GM23338 (cell line): Measurements from ENCODE around the gene ALDH16A1. TPM values are rescaled to one million over a fixed set of nuclear protein-coding genes. Genes with fewer than 3 reads are reported as not detected.

Experiments
- ATAC-seq: fragments of 200-7000 bp; cut with Tn5 transposase; 3 replicates; pipeline ENCODE4 v1.9.1; 2020
- DNase-seq: peaks from one replicate; pipeline ENCODE4 v3.0.0-alpha.2; 2015; ENCODE audit warnings: low spot score
- H2AFZ ChIP-seq: fragments of 200-600 bp; sonication (generic); 2 replicates; pipeline ENCODE4 v1.8.0; 2016; ENCODE audit warnings: antibody characterized with exemption, mild to moderate bottlenecking, moderate library complexity
- H3F3A ChIP-seq: fragments of 200-600 bp; sonication (generic); replicated peaks from 2 replicates; pipeline ENCODE4 v1.8.0; 2017; ENCODE audit warnings: antibody characterized with exemption, mixed run types, low read depth
- H3K27ac ChIP-seq: fragments of 200-600 bp; sonication (generic); 2 replicates; pipeline ENCODE4 v1.6.1; 2016; ENCODE audit warnings: low read depth
- H3K27me3 ChIP-seq: fragments of 200-600 bp; sonication (generic); 2 replicates; pipeline ENCODE4 v1.8.0; 2016; ENCODE audit warnings: mild to moderate bottlenecking, mixed run types, moderate library complexity; ENCODE audit not compliant: insufficient read depth
- H3K36me3 ChIP-seq: fragments of 200-600 bp; sonication (generic); 2 replicates; pipeline ENCODE4 v1.8.0; 2016; ENCODE audit warnings: mild to moderate bottlenecking; ENCODE audit not compliant: insufficient read depth
- H3K4me1 ChIP-seq: fragments of 200-600 bp; sonication (generic); 2 replicates; pipeline ENCODE4 v1.8.0; 2016; ENCODE audit warnings: mild to moderate bottlenecking, moderate library complexity; ENCODE audit not compliant: insufficient read depth
- H3K4me2 ChIP-seq: fragments of 200-600 bp; sonication (generic); 2 replicates; pipeline ENCODE4 v1.7.1; 2017; ENCODE audit warnings: mixed run types
- H3K4me3 ChIP-seq: fragments of 200-600 bp; sonication (generic); 2 replicates; pipeline ENCODE4 v1.6.1; 2016; ENCODE audit warnings: mixed run types
- H3K79me2 ChIP-seq: fragments of 200-600 bp; sonication (generic); replicated peaks from 2 replicates; pipeline ENCODE4 v1.8.0; 2017; ENCODE audit warnings: mild to moderate bottlenecking; ENCODE audit not compliant: insufficient read depth
- H3K9me2 ChIP-seq: fragments of 200-600 bp; sonication (generic); 2 replicates; pipeline ENCODE4 v1.8.0; 2017; ENCODE audit not compliant: insufficient read depth
- H4K20me1 ChIP-seq: fragments of 200-600 bp; sonication (generic); replicated peaks from 2 replicates; pipeline ENCODE4 v1.8.0; 2017; ENCODE audit warnings: mild to moderate bottlenecking; ENCODE audit not compliant: insufficient read depth
- H3K27ac Mint-ChIP-seq: 2 replicates; pipeline ENCODE4 v1.8.0; 2020; ENCODE audit warnings: inconsistent platforms, mild to moderate bottlenecking, moderate library complexity, mixed read lengths
- H3K27me3 Mint-ChIP-seq: 3 replicates; pipeline ENCODE4 v1.8.0; 2022; ENCODE audit warnings: low read depth, mild to moderate bottlenecking, moderate library complexity, mixed read lengths, inconsistent platforms; ENCODE audit not compliant: insufficient read depth, poor library complexity
- H3K36me3 Mint-ChIP-seq: 3 replicates; pipeline ENCODE4 v1.8.0; 2021; ENCODE audit warnings: low read depth, mild to moderate bottlenecking, inconsistent platforms, moderate library complexity, mixed read lengths
- H3K4me1 Mint-ChIP-seq: 3 replicates; pipeline ENCODE4 v1.8.0; 2020; ENCODE audit warnings: mild to moderate bottlenecking, inconsistent platforms, mixed read lengths
- H3K4me3 Mint-ChIP-seq: 3 replicates; pipeline ENCODE4 v1.8.0; 2021; ENCODE audit warnings: moderate library complexity, mild to moderate bottlenecking, inconsistent platforms, mixed read lengths
- H3K9me3 Mint-ChIP-seq: 3 replicates; pipeline ENCODE4 v1.8.0; 2020; ENCODE audit warnings: moderate library complexity, mild to moderate bottlenecking, inconsistent platforms, mixed read lengths
- CREB1 ChIP-seq: fragments of 250-450 bp; sonication (Bioruptor Pico); IDR thresholded peaks from 2 replicates; pipeline ENCODE4 v1.5.0; 2020; ENCODE audit warnings: low read depth, mild to moderate bottlenecking, moderate library complexity
- CTCF ChIP-seq, 2 experiments: fragments of 200-600 bp in 1 of 2; sonication (generic) in 1 of 2; conservative IDR thresholded peaks; 2 replicates each; pipeline versions ENCODE4 v1.5.1 to v1.6.1; 2016 to 2017; ENCODE audit warnings: antibody characterized with exemption in 2 of 2, low read depth in 2 of 2, mild to moderate bottlenecking in 2 of 2, moderate library complexity in 1 of 2
- ETS1 ChIP-seq: IDR thresholded peaks from 2 replicates; pipeline ENCODE4 v1.6.1; 2016; ENCODE audit warnings: antibody characterized with exemption
- JUNB ChIP-seq: IDR thresholded peaks from one replicate; pipeline ENCODE4 v1.6.1; 2016; ENCODE audit warnings: antibody characterized with exemption; ENCODE audit not compliant: unreplicated experiment
- POLR2AphosphoS5 ChIP-seq: IDR thresholded peaks from 2 replicates; pipeline ENCODE4 v1.6.1; 2016; ENCODE audit warnings: antibody characterized with exemption, low read depth
- REST ChIP-seq: IDR thresholded peaks from one replicate; pipeline ENCODE4 v1.6.1; 2018; ENCODE audit warnings: antibody characterized with exemption; ENCODE audit not compliant: unreplicated experiment
- ZNF331 ChIP-seq: fragments of 250-450 bp; sonication (Bioruptor Pico); IDR thresholded peaks from 2 replicates; pipeline ENCODE4 v1.5.0; 2020; ENCODE audit warnings: low read depth, mild to moderate bottlenecking, moderate library complexity
- ZNF462 ChIP-seq: fragments of 250-450 bp; sonication (Bioruptor Pico); IDR thresholded peaks from 2 replicates; pipeline ENCODE4 v1.5.0; 2020; ENCODE audit warnings: mild to moderate bottlenecking, moderate library complexity
- polyA plus RNA-seq: library from polyadenylated mRNA; unstranded; fragments of >200 nt; fragmentation: Nextera tagmentation; extraction: Ambion mirVana; gene quantifications from 2 replicates; pipeline ENCODE4 v1.2.1, GENCODE V29; 2016
- total RNA-seq: library from RNA; depleted of rRNA; stranded (reverse); fragments of >200 nt; shearing (Covaris generic); gene quantifications from 2 replicates; pipeline ENCODE4 v1.2.3, GENCODE V29; 2014

The ALDH16A1 gene
- total and polyA plus RNA-seq, 2 experiments from 2014 or later = 16.8 to 57.3 TPM

GRCh38 chr19:49421878-49422202, 31.2 kb upstream of the ALDH16A1 start:
- no peak for DNase-seq
- Histone ChIP-seq H3K27me3 (peaks cover 54% of the 10 kb centered on the region), H3K36me3 (no peaks in the 10 kb centered on the region), H3K4me3 (0 out of 2 replicates have a peak overlapping the region, but pooled peaks have one; percentile 31), H3K4me1 (peaks cover 37% of the 10 kb centered on the region), H4K20me1 (peaks cover 4% of the 10 kb centered on the region; the same call in 1 of the 2 replicates), H3F3A (peaks cover 26% of the 10 kb centered on the region), H2AFZ (no peak overlapping the region), H3K9me2 (no peaks in the 10 kb centered on the region), H3K79me2 (no peaks in the 10 kb centered on the region), H3K27ac (no peak overlapping the region), H3K4me2 (peak overlapping the region; percentile 34)
- Mint-ChIP-seq H3K9me3 (peaks cover 3% of the 10 kb centered on the region), H3K36me3 (no peaks in the 10 kb centered on the region; the same call in 2 of the 3 replicates), H3K27ac (no peak overlapping the region), H3K4me3 (peak overlapping the region; percentile 24; the same call in 1 of the 3 replicates), H3K4me1 (peaks cover 63% of the 10 kb centered on the region), H3K27me3 (peaks cover 66% of the 10 kb centered on the region)
- ATAC-seq = no peak
- no peak for TF ChIP-seq JUNB
- no peak for TF ChIP-seq ZNF331 (CRISPR knock-in tag)

- Histone ChIP-seq H4K20me1 (peaks cover 4% of the 10 kb centered on the region; the same call in 1 of the 2 replicates), H3K79me2 (no peaks in the 10 kb centered on the region), H3K4me1 (peaks cover 43% of the 10 kb centered on the region), H3K4me2 (peak overlapping the region; percentile 84), H3K36me3 (no peaks in the 10 kb centered on the region), H2AFZ (peak overlapping the region; percentile 96), H3K27me3 (peaks cover 61% of the 10 kb centered on the region), H3K4me3 (peak overlapping the region; percentile 61), H3K27ac (no peak overlapping the region), H3K9me2 (no peaks in the 10 kb centered on the region), H3F3A (peaks cover 29% of the 10 kb centered on the region)
- Mint-ChIP-seq H3K36me3 (no peaks in the 10 kb centered on the region; the same call in 2 of the 3 replicates), H3K9me3 (peaks cover 3% of the 10 kb centered on the region), H3K27ac (no peak overlapping the region), H3K27me3 (peaks cover 67% of the 10 kb centered on the region), H3K4me1 (peaks cover 61% of the 10 kb centered on the region), H3K4me3 (peak overlapping the region; percentile 70)
- DNase-seq (peak; percentile 86), ATAC-seq (peak; percentile 51)
- TF ChIP-seq JUNB (no peak), POLR2AphosphoS5 (no peak; the same call in 1 of the 2 replicates), ZNF462 (CRISPR knock-in tag) (no peak), CTCF (conservative IDR thresholded peaks at IDR 0.05; ENCODE audit: low read depth in 2 of 2) (peak; percentile 58 to 78), CREB1 (CRISPR knock-in tag) (peak; percentile 66), REST (no peak), ETS1 (no peak)
Observed at GRCh38 chr19:49422407-49423070, 30.5 kb upstream of the ALDH16A1 start.
